ENCODE measurements around the gene OPTC. TPM values are rescaled to one million over a fixed set of nuclear protein-coding genes. Genes with fewer than 3 reads are reported as not detected.

Gene OPTC, protein sequence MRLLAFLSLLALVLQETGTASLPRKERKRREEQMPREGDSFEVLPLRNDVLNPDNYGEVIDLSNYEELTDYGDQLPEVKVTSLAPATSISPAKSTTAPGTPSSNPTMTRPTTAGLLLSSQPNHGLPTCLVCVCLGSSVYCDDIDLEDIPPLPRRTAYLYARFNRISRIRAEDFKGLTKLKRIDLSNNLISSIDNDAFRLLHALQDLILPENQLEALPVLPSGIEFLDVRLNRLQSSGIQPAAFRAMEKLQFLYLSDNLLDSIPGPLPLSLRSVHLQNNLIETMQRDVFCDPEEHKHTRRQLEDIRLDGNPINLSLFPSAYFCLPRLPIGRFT
- total RNA-seq (ENCODE audit: insufficient read depth, low replicate concordance): not detected

DNA sequence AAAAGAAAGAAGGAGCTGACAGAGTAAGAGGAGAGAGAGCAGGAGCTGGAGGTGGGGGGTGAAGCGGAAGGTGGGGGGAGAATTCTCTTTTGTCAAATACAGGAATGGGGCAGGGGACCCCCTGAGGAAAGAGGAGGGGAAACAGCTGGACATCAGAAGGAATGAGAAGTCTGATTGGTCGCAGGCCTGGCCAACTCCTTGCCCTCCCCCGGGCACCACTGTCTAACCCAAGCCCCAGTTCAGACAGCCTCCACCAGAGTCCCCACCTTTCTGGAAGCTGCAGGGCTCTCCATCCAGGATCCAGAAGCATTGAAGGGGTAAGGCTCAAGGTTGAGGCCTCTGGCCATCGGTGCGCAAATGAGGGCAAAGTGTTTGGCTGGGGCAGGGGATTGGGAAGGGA, at the start of gene OPTC:
Gene OPTC, plus strand, starts transcription at position 253 of the 400 bp plus-strand sequence. CDS start 1,853 bp downstream, outside the sequence.
- no peak for DNase-seq (ENCODE audit: low spot score)

DNA sequence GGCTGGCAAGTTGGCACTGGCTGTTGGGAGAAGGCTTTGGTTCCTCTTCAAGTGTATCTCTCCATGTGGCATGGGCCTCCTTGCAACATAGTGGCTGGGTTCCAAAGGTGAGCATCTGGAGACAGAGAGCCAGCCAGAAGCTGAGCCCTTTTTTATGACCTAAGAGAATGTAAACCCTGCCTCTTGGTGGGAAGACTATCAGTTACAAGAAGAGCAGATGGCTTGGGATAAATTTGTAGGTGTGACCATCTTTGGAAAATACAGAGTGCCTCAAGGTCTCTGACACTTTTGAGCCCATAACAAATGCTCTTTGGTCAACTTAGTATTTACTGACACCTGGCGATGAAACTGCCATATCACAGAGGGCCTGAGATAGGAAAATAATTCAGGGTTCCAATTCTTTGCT, 49.8 kb upstream of the OPTC start:
- peak; percentile 57 for DNase-seq (ENCODE audit: low spot score)

DNA sequence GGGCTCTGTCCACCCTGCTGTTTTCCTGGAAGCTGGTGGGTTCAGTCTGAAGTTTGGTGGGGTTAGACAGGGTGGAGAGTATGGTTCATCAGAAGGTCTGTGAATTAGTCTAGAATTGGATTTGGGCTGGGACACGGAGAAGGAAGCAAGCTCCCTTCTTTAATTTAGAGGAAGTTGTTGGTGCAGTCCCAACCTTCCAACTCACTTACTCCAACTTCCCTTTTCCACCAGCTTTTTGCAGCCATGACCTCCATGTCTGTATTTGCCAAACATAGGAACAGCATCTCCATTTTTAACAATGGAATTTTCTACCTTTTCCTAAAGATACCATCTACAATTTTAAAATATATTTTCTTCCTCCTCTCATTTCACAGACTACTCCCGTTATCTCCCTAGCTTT, 46.8 kb upstream of the OPTC start:
- no peak for DNase-seq (ENCODE audit: low spot score)

DNA sequence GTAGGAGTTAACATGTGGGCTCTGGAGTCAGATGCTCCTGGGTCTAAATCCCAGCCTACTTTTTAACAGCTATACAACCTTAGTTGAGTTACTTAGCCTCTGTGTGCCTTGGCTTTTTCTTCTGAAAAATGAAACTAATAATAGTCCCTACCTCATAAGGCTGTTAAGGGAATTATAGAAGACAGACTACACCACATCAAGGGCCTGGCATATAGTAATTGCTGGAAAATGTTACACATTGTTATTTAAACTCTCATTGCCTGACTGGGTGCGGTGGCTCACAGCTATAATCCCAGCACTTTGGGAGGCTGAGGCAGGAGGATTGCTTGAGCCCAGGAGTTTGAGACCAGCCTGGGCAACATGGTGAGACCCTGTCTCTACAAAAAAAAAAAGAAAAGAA, 46.4 kb upstream of the OPTC start:
- peak; percentile 63 for DNase-seq (ENCODE audit: low spot score)

DNA sequence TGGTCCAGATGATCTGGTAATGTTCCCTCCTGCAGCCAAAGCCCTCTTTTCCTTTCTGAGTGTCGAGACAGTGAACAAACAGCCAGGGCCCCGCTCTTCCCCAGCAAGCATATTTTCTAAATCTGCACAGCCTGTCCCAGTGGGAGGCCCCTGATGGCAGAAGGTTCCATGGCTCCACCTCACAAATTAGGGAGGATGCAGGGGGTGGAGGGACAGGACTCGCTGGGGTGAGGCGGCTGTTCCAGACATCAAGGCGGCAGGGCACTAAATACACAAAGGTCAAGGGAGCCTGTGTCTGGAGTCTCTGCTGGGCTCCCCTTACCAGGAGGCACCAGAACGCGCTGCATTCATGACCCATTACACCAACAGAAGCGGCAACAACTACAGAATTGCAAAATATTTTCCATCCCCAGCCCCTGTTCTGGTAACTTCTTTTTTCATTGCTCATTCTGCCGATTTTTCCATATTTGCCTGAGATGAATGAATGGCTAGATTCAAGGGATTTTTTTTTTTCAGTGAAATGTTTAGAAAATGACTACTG, 45.4 kb upstream of the OPTC start:
- peak; percentile 83 for DNase-seq (ENCODE audit: low spot score)

DNA sequence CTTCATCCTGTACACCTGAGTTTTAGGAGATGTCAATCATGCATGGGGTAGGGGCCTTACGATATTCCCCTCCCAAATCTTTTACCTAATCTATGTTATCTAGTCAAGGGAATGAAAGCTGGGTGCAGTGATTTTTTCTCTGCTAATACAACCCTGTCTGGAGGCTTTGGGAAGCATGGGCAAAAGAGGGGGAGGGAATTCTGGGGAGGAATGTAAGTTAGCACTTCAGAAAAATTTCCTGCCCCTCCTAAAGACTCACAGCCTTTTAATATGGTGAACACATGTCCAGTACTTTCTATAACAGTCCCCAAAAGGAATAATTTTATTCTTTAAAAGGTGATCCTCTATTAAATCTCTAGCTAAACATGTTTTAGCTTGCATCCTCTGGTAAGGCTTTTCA, 44.0 kb upstream of the OPTC start:
- peak; percentile 67 for DNase-seq (ENCODE audit: low spot score)

DNA sequence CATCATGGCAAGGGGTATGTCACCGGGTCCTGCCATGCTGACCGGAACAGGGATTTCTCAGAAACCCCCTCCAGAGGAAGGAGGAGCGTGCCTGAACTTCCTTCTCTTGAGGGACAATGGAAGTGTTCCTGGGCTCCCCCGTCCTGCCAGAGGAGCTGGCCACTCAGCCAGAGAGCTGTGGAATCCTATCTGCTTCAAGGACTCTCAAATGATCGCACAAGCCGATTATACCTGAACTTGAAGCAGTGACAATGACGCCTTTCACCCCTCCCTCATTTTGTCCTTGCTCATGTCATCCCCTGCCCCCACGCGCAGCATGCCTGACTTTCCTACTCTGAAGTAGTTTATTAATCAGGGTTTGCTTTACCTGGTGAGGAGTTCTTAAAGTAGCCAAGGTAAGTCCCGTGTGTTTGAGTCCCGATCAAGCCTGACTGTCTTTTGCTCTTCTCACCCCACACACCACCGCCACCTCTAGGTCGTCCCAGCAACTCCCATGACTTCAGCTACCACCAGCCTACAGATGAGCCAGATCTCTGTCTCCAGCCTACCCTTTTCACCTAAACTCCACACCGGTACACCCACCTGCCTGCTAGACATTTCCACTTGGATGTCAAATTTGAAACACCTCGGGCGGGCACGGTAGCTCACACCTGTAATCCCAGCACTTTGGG, 43.3 kb upstream of the OPTC start:
- no peak for DNase-seq (ENCODE audit: low spot score)

DNA sequence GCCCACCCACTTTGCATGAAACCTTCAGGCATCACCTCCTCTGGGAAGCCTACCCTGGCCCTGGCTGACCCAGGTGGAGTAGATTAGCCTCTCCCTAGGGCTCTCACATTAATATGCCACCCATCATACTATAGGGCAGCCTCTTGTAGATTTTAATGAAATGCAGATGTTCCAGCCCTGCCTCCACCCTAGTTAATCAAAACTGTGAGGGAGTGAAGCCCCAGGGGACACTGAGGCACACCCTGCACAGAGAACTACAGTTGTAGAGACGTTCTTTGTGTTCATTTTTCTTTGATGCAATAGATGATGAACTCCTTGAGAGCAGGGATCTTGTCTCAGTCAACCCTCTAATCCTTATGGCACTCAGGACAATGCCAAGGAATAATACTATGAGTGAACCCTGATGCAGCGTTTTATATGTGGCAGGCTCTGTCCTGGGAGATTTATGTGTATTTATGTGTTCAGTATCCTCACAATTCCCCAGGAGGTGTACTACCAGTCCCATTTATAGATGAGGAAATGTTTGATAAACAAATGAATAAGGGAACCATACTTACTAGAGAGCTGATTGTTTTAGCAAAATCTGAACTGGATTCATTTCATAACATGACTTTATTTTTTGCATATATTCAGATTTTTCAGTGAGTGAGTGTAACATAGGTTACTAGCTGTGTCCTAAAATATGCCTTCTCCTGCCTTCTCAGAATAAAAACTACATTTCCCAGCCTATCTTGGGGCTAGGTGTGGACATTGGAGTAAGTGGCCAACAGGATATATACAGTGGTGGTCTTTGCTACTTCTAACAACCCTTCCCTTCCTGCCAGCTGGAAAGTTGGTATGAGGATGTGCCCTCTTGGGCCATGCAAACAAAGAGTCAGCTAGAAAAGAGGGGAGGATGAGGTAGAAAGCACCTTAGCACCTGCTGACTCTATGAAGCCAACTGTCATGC, 41.8 kb upstream of the OPTC start:
- DNase-seq (ENCODE audit: low spot score): no peak

DNA sequence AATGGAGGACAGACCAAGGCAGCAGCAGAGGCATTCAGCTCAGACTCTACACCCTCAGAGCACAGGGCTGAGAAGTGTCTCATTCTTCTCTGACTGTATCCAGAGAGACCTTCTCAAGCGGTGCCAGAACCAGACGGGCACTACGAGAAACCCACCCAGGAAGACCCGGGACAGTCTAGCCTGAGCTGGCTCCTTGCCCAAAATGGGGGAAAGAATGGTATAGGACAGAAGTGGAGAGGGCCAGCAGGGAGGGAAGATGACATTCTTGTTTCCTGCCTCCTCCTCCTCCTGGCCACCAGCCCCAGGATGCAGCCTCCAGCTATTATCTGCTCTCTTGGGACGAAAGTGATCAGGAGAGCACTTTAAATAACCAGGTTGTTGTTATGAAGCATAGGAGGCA, 40.9 kb upstream of the OPTC start:
- DNase-seq (ENCODE audit: low spot score): no peak

DNA sequence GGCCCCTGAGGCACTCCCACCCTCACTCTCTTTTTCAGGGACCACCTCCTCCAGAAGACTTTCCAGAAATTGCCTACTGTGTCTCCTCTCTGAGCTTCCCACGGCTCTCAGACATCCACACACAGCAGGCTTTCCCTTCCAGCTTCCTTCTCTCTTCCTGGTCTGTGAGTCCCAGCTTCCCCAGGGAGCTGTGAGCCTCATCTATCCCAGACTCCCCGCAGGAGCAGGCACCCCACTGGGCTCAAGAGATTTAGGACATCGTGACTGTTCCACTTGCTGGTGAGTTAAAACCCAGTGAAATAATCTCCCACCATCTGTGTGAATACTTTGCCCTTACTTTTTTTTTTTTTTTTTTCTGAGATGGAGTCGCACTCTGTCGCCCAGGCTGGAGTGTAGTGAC, 40.3 kb upstream of the OPTC start:
- DNase-seq (ENCODE audit: low spot score): no peak

DNA sequence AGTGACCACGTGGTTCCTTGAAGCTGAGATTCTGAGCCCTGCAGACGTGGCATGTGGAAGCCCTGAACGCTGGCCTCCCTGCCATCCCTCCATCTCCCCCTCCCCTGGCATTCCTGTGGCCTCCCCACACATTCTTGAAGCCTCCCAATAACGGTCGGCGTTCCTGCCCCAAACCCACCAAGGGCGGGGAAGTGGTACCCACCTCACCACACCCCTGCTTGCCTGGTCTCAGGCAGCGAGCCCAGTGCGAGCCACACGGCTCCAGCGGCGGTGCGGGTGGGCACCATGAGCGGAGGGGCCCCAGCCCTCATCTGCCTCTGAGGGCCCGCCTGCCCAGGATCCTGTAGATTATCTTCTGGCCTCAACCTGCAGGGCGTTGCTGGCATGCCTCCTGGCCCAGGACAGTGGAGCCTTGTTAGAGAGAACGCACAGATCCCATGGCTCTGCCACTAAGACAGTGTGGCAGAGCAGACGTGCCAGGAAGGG, 38.9 kb upstream of the OPTC start:
- no peak for DNase-seq (ENCODE audit: low spot score)

DNA sequence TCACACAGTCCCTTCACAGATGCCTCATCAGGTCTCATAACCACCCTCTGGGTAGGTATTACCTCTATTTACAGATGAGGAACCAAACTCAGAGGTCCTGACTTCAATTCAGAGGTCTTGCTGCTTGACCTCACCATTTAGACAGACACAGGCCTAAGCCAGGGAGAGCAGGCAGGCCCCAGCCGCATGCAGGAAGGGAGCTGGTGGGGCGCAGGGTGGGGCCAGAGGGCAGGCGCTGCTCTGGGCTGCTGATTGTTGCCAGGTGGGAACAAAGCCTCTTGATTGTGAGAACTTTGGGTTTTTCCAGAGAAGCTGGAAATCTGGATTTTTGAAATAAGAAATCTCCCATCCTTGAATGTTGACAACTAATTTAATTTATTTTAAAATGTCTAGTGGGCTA, 38.2 kb upstream of the OPTC start:
- DNase-seq (ENCODE audit: low spot score): no peak

DNA sequence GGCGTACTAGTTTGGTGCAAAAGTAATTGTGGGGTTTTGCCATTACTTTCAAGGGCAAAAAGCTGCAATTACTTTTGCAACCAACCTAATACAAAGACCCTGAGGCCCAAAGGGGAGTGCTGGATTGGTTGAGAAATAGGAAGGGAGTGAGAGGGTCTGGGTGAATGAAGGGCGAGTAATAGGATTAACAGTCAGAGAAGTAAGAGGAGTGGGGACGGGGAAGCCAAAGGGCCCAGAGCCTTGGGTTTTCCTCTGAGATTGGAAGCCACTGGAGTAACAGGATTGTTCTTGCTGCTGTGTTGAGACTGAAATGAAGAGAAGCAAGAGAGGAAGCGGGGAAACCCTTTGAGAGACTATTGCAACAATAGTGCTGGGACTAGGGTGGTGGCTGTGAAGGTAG, 37.4 kb upstream of the OPTC start:
- no peak for DNase-seq (ENCODE audit: low spot score)

DNA sequence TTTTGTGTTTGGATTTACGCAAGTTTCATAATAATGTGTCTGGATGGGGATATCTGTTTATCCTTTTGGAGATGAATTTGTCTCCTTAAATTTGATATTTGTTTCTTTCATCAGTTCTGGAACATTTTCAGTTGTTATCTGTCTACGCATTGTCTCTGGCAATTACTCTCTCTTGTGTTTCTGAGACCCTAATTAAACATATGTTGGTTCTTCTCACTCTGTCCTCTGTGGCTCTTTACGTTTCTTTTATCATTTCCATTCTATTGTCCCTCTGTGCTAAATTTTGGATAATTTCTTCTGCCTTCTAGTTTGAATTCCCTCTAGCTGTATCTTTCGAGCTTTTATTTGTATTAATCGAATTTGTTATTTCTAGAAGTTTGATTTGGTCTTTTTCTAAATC, 35.9 kb upstream of the OPTC start:
- DNase-seq (ENCODE audit: low spot score): no peak

DNA sequence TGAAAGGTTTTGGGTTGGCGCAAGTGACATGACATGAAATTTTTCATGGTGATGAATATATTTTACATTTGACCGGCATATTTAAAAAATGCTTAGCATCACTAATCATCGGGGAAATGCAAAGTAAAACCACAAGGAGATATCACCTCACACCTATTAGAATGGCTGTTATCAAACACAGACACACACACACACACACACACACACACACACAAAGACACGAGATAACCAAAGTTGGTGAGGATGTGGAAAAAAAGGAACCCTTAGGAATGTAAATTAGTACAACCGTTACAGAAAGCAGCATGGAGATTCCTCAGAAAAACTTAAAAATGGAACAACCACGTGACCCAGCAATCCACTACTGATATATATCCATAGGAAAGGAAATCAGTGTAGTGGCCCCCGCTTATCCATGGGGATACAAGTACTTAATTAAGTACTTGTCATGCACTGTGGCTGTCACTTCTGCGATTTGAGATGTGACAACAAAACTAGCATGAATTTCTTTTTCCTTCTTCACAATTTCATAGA, 34.2 kb upstream of the OPTC start:
- no peak for DNase-seq (ENCODE audit: low spot score)

DNA sequence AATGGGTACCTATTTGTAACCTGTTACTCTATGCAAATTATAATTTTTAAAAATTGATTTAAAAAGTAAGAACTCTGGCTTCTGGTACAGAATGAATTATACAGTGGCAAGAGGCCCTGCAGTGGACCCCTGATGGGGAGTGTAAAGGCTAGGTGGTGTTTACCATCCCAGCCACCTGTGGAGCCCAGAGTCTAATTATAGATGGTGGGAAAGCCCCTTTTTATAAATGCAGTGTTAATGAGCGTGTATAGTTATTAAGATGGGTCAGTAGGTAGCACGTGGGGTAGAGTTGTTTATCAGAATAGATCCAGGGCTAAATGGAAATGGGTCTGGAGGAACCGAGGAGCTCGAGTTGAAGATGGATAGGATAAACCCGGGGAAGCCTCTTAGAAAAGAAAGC, 32.2 kb upstream of the OPTC start:
- DNase-seq (ENCODE audit: low spot score): no peak

DNA sequence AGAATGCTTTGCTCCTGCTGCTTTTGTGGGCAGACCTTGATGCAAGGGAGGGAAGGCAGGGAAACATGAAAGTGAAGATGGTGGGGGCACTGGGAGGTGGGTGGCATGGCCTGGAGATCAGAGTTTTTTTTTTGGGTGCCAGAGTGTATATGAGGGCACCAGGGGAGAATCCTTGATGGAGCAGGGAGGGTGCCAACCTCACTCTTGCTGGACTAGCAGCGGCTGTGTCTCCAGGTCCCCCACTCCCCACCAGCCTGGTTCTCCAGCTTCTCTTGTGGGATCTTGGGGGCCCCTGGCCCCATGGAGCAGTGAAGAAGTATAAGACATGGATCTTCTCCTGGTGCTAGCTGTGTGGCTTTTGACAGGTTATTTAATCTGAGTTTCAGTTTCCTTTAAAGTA, 31.8 kb upstream of the OPTC start:
- DNase-seq (ENCODE audit: low spot score): no peak

DNA sequence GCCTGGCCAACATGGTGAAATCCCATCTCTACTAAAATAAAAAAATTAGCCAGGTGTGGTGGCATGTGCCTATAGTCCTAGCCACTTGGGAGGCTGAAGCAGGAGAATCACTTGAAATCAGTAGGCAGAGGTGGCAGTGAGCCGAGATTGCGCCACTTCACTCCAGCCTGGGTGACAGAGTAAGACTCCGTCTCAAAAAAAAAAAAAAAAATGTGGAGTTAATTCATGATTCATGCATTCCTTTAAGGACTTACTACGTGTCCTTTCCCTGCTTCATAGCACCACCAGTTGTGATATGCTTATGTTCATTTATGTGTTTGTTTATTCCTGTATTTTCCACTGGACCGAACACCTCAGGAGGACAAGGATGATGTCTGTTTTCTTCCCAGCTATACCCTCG, 31.1 kb upstream of the OPTC start:
- DNase-seq (ENCODE audit: low spot score): peak; percentile 44

DNA sequence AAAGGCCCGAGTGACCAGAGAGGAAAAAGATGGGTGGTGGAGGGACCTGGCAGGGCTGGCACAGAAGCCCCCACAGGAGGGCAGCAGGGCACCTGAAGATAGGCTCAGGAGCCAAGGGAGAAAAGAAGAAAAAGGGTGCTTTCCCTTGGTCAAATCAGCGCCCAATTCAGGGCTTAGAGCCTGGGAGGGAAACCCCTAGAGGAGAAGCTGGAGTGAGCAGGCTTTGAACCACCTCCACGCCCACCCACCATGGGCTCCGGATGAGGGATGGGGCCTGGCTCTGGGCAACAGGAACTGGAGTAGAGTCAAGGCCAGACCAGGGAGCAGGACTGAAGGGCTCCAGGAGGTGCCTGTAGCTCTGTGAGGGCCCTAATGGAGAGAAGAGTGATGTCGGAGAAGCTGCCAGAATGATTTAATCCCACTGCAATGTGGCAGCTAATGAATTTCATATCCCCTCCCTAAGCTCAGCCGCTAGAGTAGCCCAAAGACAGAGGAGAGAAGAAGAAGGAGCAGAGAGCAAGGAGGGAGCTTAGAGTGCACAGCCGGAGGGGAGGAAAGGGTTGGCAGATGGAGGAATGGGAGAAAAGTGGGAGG, 30.4 kb upstream of the OPTC start:
- DNase-seq (ENCODE audit: low spot score): no peak

DNA sequence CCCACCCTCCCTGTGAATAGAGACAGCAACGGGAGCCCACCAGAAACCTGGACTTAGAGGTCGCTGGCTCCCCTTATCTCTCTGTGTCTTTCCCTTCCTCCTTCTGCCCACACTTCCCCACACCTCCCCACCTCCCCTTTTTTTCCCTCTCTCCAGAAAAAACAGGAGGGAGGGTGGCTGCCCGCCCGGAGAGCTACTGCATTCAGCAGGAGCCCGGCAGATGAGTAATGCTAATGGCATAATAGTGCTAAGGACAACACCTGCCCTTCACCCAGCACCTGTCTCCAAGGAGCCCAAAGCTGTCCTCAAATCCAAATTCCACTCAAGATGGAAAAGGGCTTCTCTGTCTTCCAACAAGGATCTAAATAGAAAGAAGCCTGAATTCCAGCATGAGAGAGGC, 29.7 kb upstream of the OPTC start:
- peak; percentile 53 for DNase-seq (ENCODE audit: low spot score)

DNA sequence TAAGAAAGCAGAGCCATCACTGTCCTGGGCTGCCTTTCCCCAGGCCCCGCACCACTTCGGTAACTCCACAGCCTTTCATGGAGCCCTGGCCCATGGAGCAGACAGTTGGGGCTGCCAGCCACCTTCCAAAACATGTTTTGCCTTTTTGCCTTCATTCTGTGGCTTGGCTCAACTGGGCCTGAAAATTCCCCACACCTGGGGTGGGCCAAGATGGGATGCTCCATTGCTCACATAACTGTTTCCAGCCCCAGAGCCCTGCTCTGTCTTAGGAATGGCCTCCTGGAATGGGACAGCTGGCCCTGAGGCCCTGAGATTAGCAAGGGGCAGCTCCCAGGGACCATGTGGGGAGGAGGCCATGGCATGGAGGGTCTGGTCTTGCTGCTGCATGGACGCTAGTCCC, 29.2 kb upstream of the OPTC start:
- DNase-seq (ENCODE audit: low spot score): no peak

Data from umbilical cord (tissue), 2 donors.